T-cell (primary cell): Measurements from ENCODE around the gene ZNHIT1. TPM values are rescaled to one million over a fixed set of nuclear protein-coding genes. Genes with fewer than 3 reads are reported as not detected.
A peak's percentile ranks its signal among the peaks of the same experiment; 100 is the strongest.

Source experiments
- ATAC-seq, 4 experiments: fragments of 200-7000 bp in 3 of 4; fragments of 150-1000 bp in 1 of 4; cut with Tn5 transposase; replicated peaks in 1 of 4; 1 replicate in 3 of 4; 2 replicates in 1 of 4; pipeline ENCODE4 v1.10.0; 2021; ENCODE audit warnings: moderate library complexity in 3 of 4, mild to moderate bottlenecking in 2 of 4, moderate number of reproducible peaks in 1 of 4
- CTCF ChIA-PET, 2 donors: fragments of 300-600 bp; sonication (Branson Sonifier 250); formaldehyde crosslinking; loops; one replicate each; lab custom pipeline; 2022; ENCODE audit warnings: antibody characterized with exemption in 2 of 2; lab: Charles Lee
- POLR2A ChIA-PET, 2 donors: fragments of 300-600 bp; sonication (Branson Sonifier 250); formaldehyde crosslinking; loops; one replicate each; lab custom pipeline; 2022; ENCODE audit warnings: antibody characterized with exemption in 2 of 2; lab: Charles Lee
- DNase-seq, 35 experiments: peaks; one replicate each; pipeline versions ENCODE4 v3.0.0 to v3.0.0-alpha.2; 2013 to 2023
- H3K27ac ChIP-seq: one replicate; pipeline ENCODE4 v1.5.1; 2013; ENCODE audit warnings: low read length
- H3K27me3 ChIP-seq, 2 experiments: replicated peaks in 1 of 2; 1 replicate in 1 of 2; 2 replicates in 1 of 2; pipeline versions ENCODE4 v1.6.1 to v1.7.0; 2013; ENCODE audit warnings: low read length in 1 of 2, mixed read lengths in 1 of 2; ENCODE audit not compliant: control insufficient read depth in 2 of 2, insufficient read depth in 2 of 2; ENCODE audit errors: extremely low read depth in 1 of 2
- H3K36me3 ChIP-seq, 2 donors: 1 replicate in 1 of 2; 2 replicates in 1 of 2; pipeline versions ENCODE4 v1.6.1 to v1.7.0; 2013; ENCODE audit warnings: low read length in 1 of 2; ENCODE audit not compliant: control insufficient read depth in 2 of 2, insufficient read depth in 1 of 2; ENCODE audit errors: extremely low read depth in 1 of 2
- H3K4me1 ChIP-seq, 2 experiments: 1 replicate in 1 of 2; 2 replicates in 1 of 2; pipeline versions ENCODE4 v1.6.1 to v1.7.0; 2013; ENCODE audit warnings: low read length in 2 of 2, mixed read lengths in 1 of 2; ENCODE audit not compliant: insufficient read depth in 2 of 2, control insufficient read depth in 1 of 2; ENCODE audit errors: extremely low read depth in 1 of 2
- H3K4me3 ChIP-seq, 2 donors: 1 replicate in 1 of 2; 2 replicates in 1 of 2; pipeline versions ENCODE4 v1.5.1 to v1.7.0; 2013; ENCODE audit warnings: mild to moderate bottlenecking in 2 of 2, low read length in 1 of 2, moderate library complexity in 1 of 2; ENCODE audit not compliant: control insufficient read depth in 1 of 2; ENCODE audit errors: extremely low read depth in 1 of 2
- H3K9me3 ChIP-seq: 2 replicates; pipeline ENCODE4 v1.7.0; 2013
- H3K27ac Mint-ChIP-seq, 2 donors: one replicate each; pipeline ENCODE4 v1.8.0; 2020 to 2021; ENCODE audit warnings: mild to moderate bottlenecking in 2 of 2, mixed read lengths in 2 of 2
- H3K27me3 Mint-ChIP-seq, 2 donors: one replicate each; pipeline ENCODE4 v1.8.0; 2021 to 2022; ENCODE audit warnings: mixed read lengths in 2 of 2
- H3K36me3 Mint-ChIP-seq: one replicate; pipeline ENCODE4 v1.8.0; 2021; ENCODE audit warnings: mixed read lengths
- H3K4me1 Mint-ChIP-seq, 3 donors: one replicate each; pipeline ENCODE4 v1.8.0; 2020 to 2022; ENCODE audit warnings: mixed read lengths in 3 of 3, mild to moderate bottlenecking in 1 of 3
- H3K4me3 Mint-ChIP-seq, 3 donors: one replicate each; pipeline ENCODE4 v1.8.0; 2020 to 2022; ENCODE audit warnings: mild to moderate bottlenecking in 3 of 3, mixed read lengths in 3 of 3, moderate library complexity in 3 of 3
- H3K9me3 Mint-ChIP-seq, 3 donors: one replicate each; pipeline ENCODE4 v1.8.0; 2020 to 2022; ENCODE audit warnings: mixed read lengths in 3 of 3
- WGBS: methylation state at CpG from one replicate; pipeline ENCODE4 v1.1.5; 2013; ENCODE audit warnings: missing lambda C conversion rate; ENCODE audit not compliant: insufficient coverage; 5-methylcytosine and 5-hydroxymethylcytosine counted together
- total RNA-seq, 35 experiments: library from RNA in 6 of 35; stranded (reverse) in 6 of 35; fragments of 120-200 nt in 1 of 35; gene quantifications; one replicate each; pipeline versions ENCODE4 v1.2.1 to v1.2.4 and lab custom pipeline; 2013 to 2026

Gene ZNHIT1
- total RNA-seq, 5 donors from 2014 or later (not counting 1 experiment from before 2014, with no cell fraction given): 32.9 to 54.1 (median 50.4) TPM

DNA sequence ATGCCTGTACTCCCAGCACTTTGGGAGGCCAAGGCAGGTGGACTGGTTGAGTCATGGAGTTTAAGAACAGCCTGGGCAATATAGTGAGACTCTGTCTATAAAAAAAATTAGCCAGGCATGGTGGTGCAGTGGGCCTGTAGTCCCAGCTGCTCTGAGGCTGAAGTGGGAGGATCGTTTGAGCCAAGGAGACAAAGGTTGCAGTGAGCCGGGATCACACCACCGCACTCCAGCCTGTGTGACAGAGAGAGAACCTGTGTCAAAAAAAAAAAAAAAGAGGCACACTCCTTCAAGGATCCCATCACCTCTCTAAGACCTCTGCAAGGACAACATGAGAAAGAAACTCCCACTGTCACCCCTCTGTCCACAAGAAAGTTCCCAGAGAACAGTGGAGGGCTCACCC, 42.3 kb upstream of the ZNHIT1 start:
- H3K9me3 Mint-ChIP-seq: no peaks in the 10 kb centered on the region
- DNase-seq (no peak), ATAC-seq (no peak)
- ChIA-PET CTCF (interaction anchor here in 1 of 2 donors (0.7 kb wide), 1 partner anchor 17 kb away, joined by 3 read pairs; no protein-coding TSS in a partner anchor), POLR2A (no interaction called here)
- WGBS: no CpG with 5 or more reads among the region's 3 CpGs
- H3K4me3 ChIP-seq: no peak overlapping the region
- peaks cover 39 to 51% (median 44%) of the 10 kb centered on the region in 3 donors for H3K4me1 Mint-ChIP-seq
- no peaks in the 10 kb centered on the region for H3K36me3 Mint-ChIP-seq
- peaks cover 68 to 77% of the 10 kb centered on the region in 2 donors for H3K27me3 Mint-ChIP-seq
- H3K4me3 Mint-ChIP-seq: peak overlapping the region in 1 of 3 donors; percentile 45
- no peak overlapping the region for H3K27ac Mint-ChIP-seq
- H3K27me3 ChIP-seq: peaks cover 1 to 93% of the 10 kb centered on the region in 2 experiments
- H3K9me3 ChIP-seq: no peaks in the 10 kb centered on the region
- H3K4me1 ChIP-seq: peaks cover 20 to 50% of the 10 kb centered on the region in 2 experiments
- H3K27ac ChIP-seq: no peak overlapping the region
- no peaks in the 10 kb centered on the region for H3K36me3 ChIP-seq

DNA sequence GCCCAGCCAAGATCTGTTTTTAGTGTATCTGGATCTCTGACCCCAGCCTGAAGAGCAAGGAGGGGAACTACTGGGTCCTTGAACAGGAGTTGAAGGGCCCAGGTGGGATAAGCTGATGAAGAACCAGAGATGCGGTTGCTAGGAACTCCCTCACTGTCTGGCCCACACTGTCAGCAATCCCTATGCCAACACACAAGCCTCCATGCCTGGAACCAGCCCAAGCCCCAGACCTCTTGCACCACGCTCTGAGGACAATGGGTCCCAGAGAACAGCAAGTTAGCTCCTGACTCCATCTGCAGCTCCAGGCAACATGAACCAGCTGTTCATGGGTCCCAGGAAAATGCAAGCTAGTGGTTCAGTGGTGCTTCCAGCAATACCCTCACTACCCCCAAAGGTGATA, 40.3 kb upstream of the ZNHIT1 start:
- Histone ChIP-seq H3K4me3 (no peak overlapping the region), H3K27me3 (peaks cover 0 to 91% of the 10 kb centered on the region in 2 experiments), H3K27ac (no peak overlapping the region), H3K4me1 (peaks cover 4 to 30% of the 10 kb centered on the region in 2 experiments), H3K36me3 (no peaks in the 10 kb centered on the region), H3K9me3 (no peaks in the 10 kb centered on the region)
- peaks cover 69 to 76% of the 10 kb centered on the region in 2 donors for H3K27me3 Mint-ChIP-seq
- H3K9me3 Mint-ChIP-seq: no peaks in the 10 kb centered on the region
- no peak overlapping the region for H3K27ac Mint-ChIP-seq
- no peaks in the 10 kb centered on the region for H3K36me3 Mint-ChIP-seq
- CTCF ChIA-PET: no interaction called here
- H3K4me1 Mint-ChIP-seq: peaks cover 26 to 37% (median 36%) of the 10 kb centered on the region in 3 donors
- DNase-seq: no peak
- 40% methylated on average over 1 of the region's 2 CpGs for WGBS
- POLR2A ChIA-PET: no interaction called here
- ATAC-seq: no peak
- no peak overlapping the region for H3K4me3 Mint-ChIP-seq

GRCh38 chr7:101179117-101179516, 38.8 kb upstream of the ZNHIT1 start:
- no peaks in the 10 kb centered on the region for H3K36me3 Mint-ChIP-seq
- H3K4me1 Mint-ChIP-seq: peaks cover 14 to 26% (median 24%) of the 10 kb centered on the region in 3 donors
- H3K27me3 Mint-ChIP-seq: peaks cover 63 to 68% of the 10 kb centered on the region in 2 donors
- no peaks in the 10 kb centered on the region for H3K9me3 ChIP-seq
- peak overlapping the region in 1 of 3 donors; percentile 63 for H3K4me3 Mint-ChIP-seq
- WGBS: 4% methylated on average over 9 of the region's 20 CpGs
- peaks cover 0 to 83% of the 10 kb centered on the region in 2 experiments for H3K27me3 ChIP-seq
- no peak overlapping the region for H3K27ac ChIP-seq
- DNase-seq: no peak
- peaks cover 2 to 16% of the 10 kb centered on the region in 2 experiments for H3K4me1 ChIP-seq
- H3K4me3 ChIP-seq: no peak overlapping the region
- no peaks in the 10 kb centered on the region for H3K36me3 ChIP-seq
- ChIA-PET CTCF (interaction anchor here in 1 of 2 donors (0.8 kb wide), 1 partner anchor 35 kb away, joined by 3 read pairs; no protein-coding TSS in a partner anchor), POLR2A (no interaction called here)
- no peak for ATAC-seq
- H3K27ac Mint-ChIP-seq: no peak overlapping the region
- H3K9me3 Mint-ChIP-seq: no peaks in the 10 kb centered on the region

DNA sequence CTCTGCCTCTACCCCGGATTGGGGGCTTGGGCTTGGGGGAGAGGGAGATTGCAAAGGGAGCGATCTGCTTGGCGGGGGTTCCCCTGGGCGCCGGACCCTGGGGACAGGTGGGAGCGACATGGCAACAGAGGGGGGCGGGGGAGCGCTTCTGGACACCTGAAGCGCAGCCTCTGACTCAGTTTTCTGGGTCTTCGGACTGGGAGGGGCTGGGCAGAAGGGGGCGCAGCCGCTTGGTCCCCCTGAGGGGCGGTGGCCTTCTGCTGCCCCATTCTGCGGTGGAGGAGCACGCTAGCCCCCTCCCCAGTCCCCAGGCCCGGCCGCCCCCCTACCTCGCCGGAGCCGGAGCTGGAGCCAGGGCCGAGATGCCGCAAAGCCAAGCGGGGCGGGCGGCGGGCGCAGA, 38.3 kb upstream of the ZNHIT1 start:
- H3K27me3 Mint-ChIP-seq: peaks cover 60 to 64% of the 10 kb centered on the region in 2 donors
- no peaks in the 10 kb centered on the region for H3K9me3 Mint-ChIP-seq
- no peak overlapping the region for H3K27ac Mint-ChIP-seq
- WGBS: 6% methylated on average over 25 of the region's 27 CpGs
- ChIA-PET POLR2A (no interaction called here), CTCF (interaction anchor here in 1 of 2 donors (0.7 kb wide), 1 partner anchor 182 kb away, joined by 4 read pairs; no protein-coding TSS in a partner anchor)
- H3K4me3 Mint-ChIP-seq: peak overlapping the region in 1 of 3 donors; percentile 63
- no peaks in the 10 kb centered on the region for H3K36me3 ChIP-seq
- H3K4me1 Mint-ChIP-seq: peaks cover 8 to 20% (median 18%) of the 10 kb centered on the region in 3 donors
- peaks cover 2 to 10% of the 10 kb centered on the region in 2 experiments for H3K4me1 ChIP-seq
- H3K9me3 ChIP-seq: no peaks in the 10 kb centered on the region
- H3K4me3 ChIP-seq: no peak overlapping the region
- no peak for ATAC-seq
- H3K27ac ChIP-seq: no peak overlapping the region
- peaks cover 0 to 81% of the 10 kb centered on the region in 2 experiments for H3K27me3 ChIP-seq
- no peaks in the 10 kb centered on the region for H3K36me3 Mint-ChIP-seq
- no peak for DNase-seq

DNA sequence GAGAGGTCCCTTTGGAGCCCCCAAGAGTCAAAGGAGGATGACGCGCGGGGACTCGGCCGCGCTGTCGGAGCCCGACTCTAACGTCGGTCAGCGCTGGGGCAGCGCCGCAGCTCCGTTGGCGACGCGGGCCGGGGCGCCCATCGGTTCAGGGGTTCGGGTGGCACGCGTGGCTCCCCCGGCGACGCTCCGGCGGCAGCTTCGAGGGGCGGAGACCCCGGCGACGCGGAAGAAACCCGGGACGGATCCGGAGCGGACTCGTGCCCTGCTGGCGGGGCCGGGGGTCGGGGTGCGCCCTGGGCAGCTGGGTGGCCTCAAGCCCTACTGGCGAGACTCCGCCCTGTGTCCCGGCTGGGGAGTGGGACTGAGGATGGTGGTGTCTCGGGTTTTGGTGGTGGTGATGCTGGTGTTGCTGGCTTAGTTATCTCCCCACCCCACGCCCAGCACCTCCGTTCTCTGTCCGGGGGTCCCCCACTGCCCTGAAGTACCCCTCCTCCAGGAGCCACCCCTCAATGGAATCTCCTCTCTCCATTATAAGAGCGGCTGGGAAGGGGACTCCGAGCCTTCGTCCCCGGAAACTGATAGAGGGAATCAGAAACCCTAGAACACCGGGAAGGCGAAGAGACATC, 37.7 kb upstream of the ZNHIT1 start, which contains the start of gene NAT16:
Gene NAT16, minus strand, starts transcription at position 164 of the 626 bp plus-strand sequence. CDS start 5,486 bp downstream, outside the sequence.
- CTCF ChIA-PET: interaction anchor here in 1 of 2 donors (0.7 kb wide), 1 partner anchor 181 kb away, joined by 4 read pairs; no protein-coding TSS in a partner anchor
- H3K27me3 ChIP-seq: peaks cover 4 to 78% of the 10 kb centered on the region in 2 experiments
- ATAC-seq: peak in 2 of 4 experiments; percentile 16 to 24
- Mint-ChIP-seq H3K27ac (peak within 1 kb of the TSS in 1 of 2 donors; percentile 63), H3K9me3 (no peaks in the 10 kb centered on the region), H3K4me1 (peaks cover 8 to 16% (median 15%) of the 10 kb centered on the region in 3 donors), H3K4me3 (peak within 1 kb of the TSS in 1 of 3 donors; percentile 63), H3K36me3 (no peaks in the 10 kb centered on the region), H3K27me3 (peaks cover 60 to 61% of the 10 kb centered on the region in 2 donors)
- no peak for DNase-seq
- POLR2A ChIA-PET: no interaction called here
- H3K27ac ChIP-seq: no peak within 1 kb of the TSS
- WGBS: 5% methylated on average over 46 of the region's 56 CpGs
- H3K4me1 ChIP-seq: peaks cover 2 to 10% of the 10 kb centered on the region in 2 experiments
- no peaks in the 10 kb centered on the region for H3K36me3 ChIP-seq
- H3K4me3 ChIP-seq: no peak within 1 kb of the TSS
- H3K9me3 ChIP-seq: no peaks in the 10 kb centered on the region

GRCh38 chr7:101185258-101185839, 32.6 kb upstream of the ZNHIT1 start:
- WGBS: 78% methylated on average over 3 of the region's 5 CpGs
- no peaks in the 10 kb centered on the region for H3K36me3 Mint-ChIP-seq
- CTCF ChIA-PET: no interaction called here
- no peak overlapping the region for H3K27ac Mint-ChIP-seq
- peaks cover 7 to 49% of the 10 kb centered on the region in 2 experiments for H3K27me3 ChIP-seq
- POLR2A ChIA-PET: no interaction called here
- H3K27ac ChIP-seq: no peak overlapping the region
- H3K27me3 Mint-ChIP-seq: peaks cover 27 to 30% of the 10 kb centered on the region in 2 donors
- H3K9me3 ChIP-seq: no peaks in the 10 kb centered on the region
- H3K4me3 ChIP-seq: no peak overlapping the region
- H3K4me3 Mint-ChIP-seq: no peak overlapping the region
- ATAC-seq: no peak
- DNase-seq: no peak
- no peaks in the 10 kb centered on the region for H3K36me3 ChIP-seq
- no peaks in the 10 kb centered on the region for H3K4me1 ChIP-seq
- H3K9me3 Mint-ChIP-seq: no peaks in the 10 kb centered on the region
- H3K4me1 Mint-ChIP-seq: peaks cover 4 to 11% (median 4%) of the 10 kb centered on the region in 3 donors
